NCI-H2196 treated with DMSO at 0.1 percent for 48 hours (cell line): ENCODE data around the gene TLR6.

ENCODE experiments used
- DNase-seq: peaks from one replicate; lab custom pipeline; 2025; ENCODE audit not compliant: unreplicated experiment; lab: John Stamatoyannopoulos, UW

TLR6 gene

DNA sequence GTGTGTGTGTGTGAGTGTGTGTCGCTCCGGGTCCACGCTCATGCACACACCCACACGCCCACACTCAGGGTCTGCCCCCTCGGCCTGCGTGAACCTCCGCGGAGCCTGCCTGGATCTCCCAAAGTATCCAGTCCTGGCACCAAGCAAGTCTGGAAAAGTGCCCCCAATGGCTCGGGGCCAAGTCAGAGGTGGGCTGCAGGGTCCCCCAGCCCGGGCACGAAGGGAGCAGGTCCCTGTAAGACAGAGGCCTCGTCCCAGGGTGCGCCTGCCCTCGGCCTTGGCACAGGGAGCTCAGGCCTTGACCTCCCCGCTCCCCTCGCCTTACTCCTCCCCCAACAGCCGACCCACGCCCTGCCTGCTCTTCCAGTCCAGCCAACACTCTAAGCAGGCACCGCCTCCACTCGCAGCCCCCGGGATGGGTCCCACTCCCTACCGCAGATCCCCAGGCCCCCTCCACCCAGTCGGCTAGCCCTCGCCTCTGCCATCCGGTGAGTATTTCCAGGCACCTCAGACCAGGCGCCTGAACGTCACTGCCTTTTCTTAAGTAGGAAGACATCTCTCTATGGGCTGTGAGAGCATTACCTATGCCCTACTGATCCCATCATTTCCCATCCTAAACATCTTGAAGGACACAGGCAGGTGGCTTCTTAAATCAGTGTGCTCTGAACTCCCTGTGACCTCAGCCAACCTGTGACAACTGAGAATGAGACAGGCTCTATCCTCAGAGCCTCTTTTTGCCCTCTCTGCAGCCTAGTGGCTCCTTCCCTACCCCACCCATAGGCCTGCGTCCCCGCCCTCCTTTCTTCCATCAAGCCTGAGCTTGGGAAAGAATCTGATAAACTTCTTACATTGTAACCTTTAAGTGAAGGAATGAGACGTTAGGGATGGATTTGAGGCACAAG lies 11.7 kb upstream of the TLR6 start:
- DNase-seq, result no peak

- peak; percentile 30 for DNase-seq
Observed at GRCh38 chr4:38867478-38868058, 11.0 kb upstream of the TLR6 start, which contains the start of gene FAM114A1. Gene FAM114A1, plus strand, starts transcription at chr4:38867806. Its CDS starts 10,273 bp downstream, at chr4:38878079.

DNA sequence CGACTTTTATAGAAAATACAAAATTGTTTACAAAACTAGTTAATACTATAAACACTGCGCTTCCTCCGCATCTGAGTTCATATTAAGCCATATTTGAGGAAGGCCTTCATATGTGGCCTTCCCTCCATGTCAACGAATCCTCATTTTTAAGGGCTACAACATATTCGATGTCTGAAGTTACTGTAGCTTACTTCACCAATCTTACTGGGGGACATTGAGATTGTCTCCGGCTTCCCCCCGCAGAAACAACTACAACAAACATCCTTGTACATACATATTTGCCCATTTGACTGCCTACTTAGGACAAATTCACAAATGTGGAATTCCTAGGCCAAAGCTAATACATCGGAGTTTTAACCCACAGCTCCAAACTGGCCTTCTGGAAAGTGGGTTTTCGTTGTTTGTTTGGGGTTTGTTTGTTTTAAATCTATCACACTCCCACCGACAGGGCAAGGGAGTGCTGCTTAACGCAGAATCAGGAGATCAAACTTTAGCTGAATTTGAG lies 10.4 kb upstream of the TLR6 start:
- no peak for DNase-seq

DNA sequence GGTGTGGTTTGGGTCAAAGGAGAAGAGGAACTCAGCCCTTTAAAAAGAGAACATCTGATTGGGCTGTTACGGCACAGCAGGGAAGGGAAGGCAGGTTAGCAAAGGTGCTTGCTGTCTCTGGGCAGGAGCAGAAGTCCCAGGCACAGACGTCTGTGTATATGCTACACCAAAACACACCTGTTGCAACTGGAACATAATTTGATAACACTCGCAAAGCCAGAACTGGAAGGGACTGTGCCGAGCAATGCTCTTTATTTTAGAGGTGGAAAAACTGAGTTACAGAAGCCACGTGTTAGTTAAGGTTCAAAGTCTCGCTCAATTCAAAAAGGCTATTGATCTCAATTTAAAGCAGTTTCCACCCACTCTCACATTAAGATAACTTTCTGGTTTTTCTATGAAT lies 8.8 kb upstream of the TLR6 start:
- DNase-seq, result no peak

- DNase-seq, result no peak
Observed at GRCh38 chr4:38861791-38862190, 5.2 kb upstream of the TLR6 start.

DNA sequence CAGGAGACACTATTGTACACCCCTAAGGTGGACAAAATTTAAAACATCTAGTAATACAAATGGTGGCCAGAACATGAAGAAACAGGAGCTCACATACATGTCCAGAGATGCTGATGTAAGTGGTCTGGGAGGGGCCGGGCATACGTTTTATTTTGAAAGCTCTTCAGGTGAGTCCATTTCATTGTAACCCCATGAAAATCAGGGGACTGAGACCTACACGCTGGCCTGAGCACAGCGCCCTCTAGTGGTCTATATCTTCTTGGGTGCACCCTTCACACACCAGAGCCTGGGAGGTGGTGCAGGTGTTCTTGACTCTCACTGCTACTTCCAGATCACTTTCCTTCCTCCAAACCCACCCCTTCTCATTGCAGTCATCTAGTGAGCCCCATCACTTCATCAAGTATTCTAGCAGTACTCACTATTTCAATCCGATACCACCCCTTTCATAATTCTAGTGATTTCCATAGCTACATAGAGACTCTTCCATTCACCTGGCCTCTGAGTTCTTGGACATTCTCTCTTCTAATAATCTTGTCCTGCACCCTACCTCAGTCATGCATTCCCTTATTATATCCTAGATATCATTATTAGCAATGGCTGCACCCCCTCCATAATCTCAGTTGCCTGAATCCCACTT lies 4.3 kb upstream of the TLR6 start:
- no peak for DNase-seq

DNA sequence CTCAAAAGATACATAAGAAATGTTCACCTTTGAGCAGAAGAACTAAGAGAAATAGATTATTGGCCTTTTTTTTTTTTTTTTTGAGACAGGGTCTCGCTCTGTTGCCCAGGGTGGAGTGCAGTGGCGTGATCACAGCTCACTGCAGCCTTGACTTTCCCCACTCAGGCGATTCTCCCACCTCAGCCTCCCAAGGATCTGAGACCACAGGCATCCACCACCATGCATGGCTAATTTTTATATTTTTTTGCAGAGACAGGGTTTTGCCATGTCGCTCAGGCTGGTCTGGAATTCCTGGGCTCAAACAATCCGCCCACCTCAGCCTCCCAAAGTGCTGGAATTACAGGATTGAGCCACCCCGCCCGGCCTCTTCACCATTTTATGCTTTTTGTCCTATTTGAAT lies 2.9 kb upstream of the TLR6 start:
- no peak for DNase-seq

DNA sequence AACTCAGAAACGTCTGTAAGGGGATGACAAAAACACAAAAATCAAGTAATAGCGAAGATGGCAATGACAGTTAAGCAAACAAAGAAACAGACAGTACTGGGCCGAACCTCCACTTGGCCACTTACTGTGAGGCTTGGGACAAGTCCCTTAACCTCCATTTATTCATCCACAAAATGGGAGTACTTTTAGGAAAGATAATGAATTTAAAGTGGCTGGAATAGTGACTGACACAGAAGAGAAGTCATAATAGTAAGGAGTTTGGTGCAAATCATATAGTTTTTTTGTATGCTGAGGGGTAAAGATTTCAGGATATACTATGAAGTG lies 1.4 kb upstream of the TLR6 start:
- DNase-seq, result no peak

- DNase-seq, result no peak
Observed at GRCh38 chr4:38857354-38858096, 908 bp upstream of the TLR6 start.

GRCh38 chr4:38856046-38856445 lies 571 bp downstream of the TLR6 start:
- no peak for DNase-seq

- DNase-seq, result no peak
Observed at GRCh38 chr4:38855466-38855865, 1.2 kb downstream of the TLR6 start.

DNA sequence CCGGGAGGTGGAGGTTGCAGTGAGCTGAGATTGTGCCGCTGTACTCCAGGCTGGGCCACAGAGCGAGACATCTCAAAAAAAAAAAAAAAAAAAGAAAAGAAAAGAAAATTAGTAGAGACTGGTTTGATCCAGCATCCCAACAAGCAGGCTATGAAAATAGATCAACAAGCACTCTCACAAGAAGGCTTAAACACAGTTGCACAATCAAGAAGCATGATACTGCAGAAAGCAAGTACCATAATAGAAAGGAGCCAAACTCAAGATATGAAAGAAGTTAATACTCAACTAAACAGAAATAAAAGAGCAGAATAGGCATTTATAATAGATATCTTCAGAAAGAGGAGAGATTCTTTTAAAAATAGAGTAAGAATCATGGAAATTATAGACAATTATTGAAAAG lies 10.6 kb downstream of the TLR6 start:
- no peak for DNase-seq

- peak; percentile 4 for DNase-seq
Observed at GRCh38 chr4:38842994-38843393, 13.6 kb downstream of the TLR6 start.

GRCh38 chr4:38837849-38838248 lies 18.8 kb downstream of the TLR6 start:
- no peak for DNase-seq

- no peak for DNase-seq
Observed at GRCh38 chr4:38837334-38837733, 19.3 kb downstream of the TLR6 start.

- no peak for DNase-seq
Observed at GRCh38 chr4:38834570-38834969, 22.0 kb downstream of the TLR6 start.

DNA sequence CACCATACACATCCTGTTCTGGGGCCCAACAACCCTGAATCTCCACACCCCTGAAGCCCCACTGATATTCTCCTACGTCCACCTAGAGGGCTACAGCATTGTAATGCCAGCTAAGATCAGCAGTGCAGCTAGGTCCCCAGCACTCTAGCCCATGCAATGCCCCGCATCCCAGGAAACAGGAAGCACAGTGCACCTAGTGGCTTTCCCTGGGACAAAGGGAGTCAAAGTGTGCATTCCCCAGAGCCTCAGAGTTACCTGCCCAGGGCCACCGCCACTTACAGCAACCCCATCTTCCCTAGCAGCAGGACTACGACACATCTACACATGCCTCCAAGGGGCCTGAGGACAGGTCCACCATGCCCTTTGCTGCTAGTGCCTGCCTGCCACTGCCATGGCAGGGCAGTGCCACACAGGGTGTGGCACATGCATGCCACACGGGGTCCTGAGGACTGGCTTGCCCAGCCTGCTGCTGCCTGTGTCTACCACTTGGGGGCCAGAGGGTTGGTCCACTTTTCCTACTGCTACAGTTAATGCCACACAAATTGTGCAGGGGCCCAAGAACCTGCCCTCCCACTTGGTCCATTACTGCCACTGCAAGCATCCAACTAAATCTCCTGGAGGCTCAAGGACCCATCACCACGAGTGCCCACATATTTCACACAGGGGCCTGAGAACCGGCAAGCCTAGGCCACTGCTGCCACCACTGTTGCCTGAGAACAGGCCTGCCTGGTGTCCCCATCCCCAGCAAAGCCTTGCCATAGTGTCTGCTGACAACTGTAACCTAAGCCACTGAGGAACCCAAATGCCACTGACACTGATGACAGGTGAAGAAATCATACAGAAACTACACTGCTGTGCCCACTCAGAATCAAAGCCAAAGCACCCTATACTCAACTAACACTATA lies 23.7 kb downstream of the TLR6 start:
- no peak for DNase-seq

DNA sequence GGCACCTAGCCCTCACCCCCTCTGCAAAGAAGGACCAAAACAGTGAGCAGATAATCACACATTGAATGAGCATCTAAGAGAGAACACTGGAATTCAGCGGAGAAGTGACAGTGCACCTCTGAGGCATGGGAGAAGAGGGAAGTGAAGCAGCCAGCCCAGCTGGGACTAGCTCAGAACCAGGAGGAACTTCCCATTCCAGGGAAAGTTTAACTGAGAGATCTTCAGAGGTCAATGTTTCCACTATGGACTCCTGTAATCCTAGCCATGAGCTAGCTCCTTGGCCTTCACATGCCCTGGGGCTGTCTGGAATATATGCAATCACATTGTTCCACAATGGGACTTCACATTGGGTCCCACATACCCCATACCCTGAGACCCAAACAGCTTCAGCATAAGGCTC lies 24.4 kb downstream of the TLR6 start:
- no peak for DNase-seq

DNA sequence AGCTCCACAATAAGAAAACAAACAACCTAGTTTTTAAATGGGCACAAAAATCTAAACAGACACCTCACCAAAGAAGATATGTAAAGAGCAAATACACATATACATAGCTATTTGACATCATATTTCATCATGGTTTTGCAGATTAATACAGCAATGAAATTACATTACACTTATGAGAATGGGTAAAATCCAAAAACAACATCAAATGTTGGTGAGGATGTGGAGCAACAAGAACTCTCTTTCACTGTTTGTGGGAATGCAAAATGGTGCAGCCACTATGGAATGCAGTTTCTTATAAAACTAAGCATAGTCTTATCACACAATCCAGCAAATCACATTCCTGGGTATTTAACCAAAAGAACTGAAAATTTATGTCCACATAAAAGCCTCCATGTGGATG lies 25.0 kb downstream of the TLR6 start:
- DNase-seq, result no peak

DNA sequence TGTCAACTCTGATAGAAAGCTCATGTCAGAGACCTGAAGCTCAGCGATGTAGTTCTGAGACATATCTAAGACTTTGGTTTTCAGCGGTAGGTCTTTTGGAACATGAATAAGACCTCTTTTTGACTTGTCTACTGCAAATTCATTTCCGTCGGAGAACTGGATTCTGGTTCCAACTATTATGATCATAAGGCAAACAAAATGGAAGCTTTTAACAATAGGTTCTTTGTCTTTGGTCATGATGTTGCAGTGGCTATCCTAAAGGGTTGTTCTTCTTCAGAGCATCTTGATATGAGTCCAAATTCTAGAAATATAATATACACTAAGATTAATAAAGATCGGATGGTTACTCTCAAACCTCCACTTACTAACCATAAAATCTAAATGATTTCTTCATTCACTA lies 27.4 kb downstream of the TLR6 start:
- DNase-seq, result no peak
